ENCODE measurements around the gene NR1H2. TPM values are rescaled to one million over a fixed set of nuclear protein-coding genes. Genes with fewer than 3 reads are reported as not detected.
"Not testable (repeated sequence)": the region's sequence is repeated elsewhere in the genome, so short reads cannot be mapped to it uniquely, and the experiment has no call there.

The NR1H2 gene
- polyA plus RNA-seq (ENCODE audit: insufficient read depth in 1 of 5, insufficient read length in 5 of 5, low replicate concordance in 1 of 5): 10 to 100 TPM; 24.1 to 45.1 (median 30.3) TPM
- long read RNA-seq, donor 1, transcript NR1H2-201 (10 exons, 1,998 nt): major isoform, 19 of 248 reads
- long read RNA-seq, donor 1, partial matches to known transcripts: 186 of 248 reads
- long read RNA-seq, donor 1, other reads (novel, unspliced or antisense): 42 of 248 reads
- long read RNA-seq, donor 2, transcript NR1H2-201 (10 exons, 1,998 nt): major isoform, 8 of 9 reads
- long read RNA-seq, donor 2, partial matches to known transcripts: 0 of 9 reads
- long read RNA-seq, donor 2, other reads (novel, unspliced or antisense): 0 of 9 reads
- long read RNA-seq, donor 3, transcript NR1H2-201 (10 exons, 1,998 nt): major isoform, 10 of 22 reads
- long read RNA-seq, donor 3, partial matches to known transcripts: 11 of 22 reads
- long read RNA-seq, donor 3, other reads (novel, unspliced or antisense): 0 of 22 reads
- long read RNA-seq, donor 4, transcript NR1H2-201 (10 exons, 1,998 nt): major isoform, 5 of 27 reads
- long read RNA-seq, donor 4, partial matches to known transcripts: 13 of 27 reads
- long read RNA-seq, donor 4, other reads (novel, unspliced or antisense): 8 of 27 reads
- long read RNA-seq, donor 5, transcript NR1H2-201 (10 exons, 1,998 nt): major isoform, 14 of 14 reads
- long read RNA-seq, donor 5, partial matches to known transcripts: 0 of 14 reads
- long read RNA-seq, donor 5, other reads (novel, unspliced or antisense): 0 of 14 reads
- long read RNA-seq, donor 6, transcript NR1H2-201 (10 exons, 1,998 nt): major isoform, 13 of 19 reads
- long read RNA-seq, donor 6, partial matches to known transcripts: 6 of 19 reads
- long read RNA-seq, donor 6, other reads (novel, unspliced or antisense): 0 of 19 reads
- long read RNA-seq, donor 7, transcript NR1H2-201 (10 exons, 1,998 nt): major isoform, 14 of 15 reads
- long read RNA-seq, donor 7, partial matches to known transcripts: 0 of 15 reads
- long read RNA-seq, donor 7, other reads (novel, unspliced or antisense): 0 of 15 reads
- long read RNA-seq, donor 8, transcript NR1H2-201 (10 exons, 1,998 nt): major isoform, 6 of 6 reads
- long read RNA-seq, donor 8, partial matches to known transcripts: 0 of 6 reads
- long read RNA-seq, donor 8, other reads (novel, unspliced or antisense): 0 of 6 reads

DNA sequence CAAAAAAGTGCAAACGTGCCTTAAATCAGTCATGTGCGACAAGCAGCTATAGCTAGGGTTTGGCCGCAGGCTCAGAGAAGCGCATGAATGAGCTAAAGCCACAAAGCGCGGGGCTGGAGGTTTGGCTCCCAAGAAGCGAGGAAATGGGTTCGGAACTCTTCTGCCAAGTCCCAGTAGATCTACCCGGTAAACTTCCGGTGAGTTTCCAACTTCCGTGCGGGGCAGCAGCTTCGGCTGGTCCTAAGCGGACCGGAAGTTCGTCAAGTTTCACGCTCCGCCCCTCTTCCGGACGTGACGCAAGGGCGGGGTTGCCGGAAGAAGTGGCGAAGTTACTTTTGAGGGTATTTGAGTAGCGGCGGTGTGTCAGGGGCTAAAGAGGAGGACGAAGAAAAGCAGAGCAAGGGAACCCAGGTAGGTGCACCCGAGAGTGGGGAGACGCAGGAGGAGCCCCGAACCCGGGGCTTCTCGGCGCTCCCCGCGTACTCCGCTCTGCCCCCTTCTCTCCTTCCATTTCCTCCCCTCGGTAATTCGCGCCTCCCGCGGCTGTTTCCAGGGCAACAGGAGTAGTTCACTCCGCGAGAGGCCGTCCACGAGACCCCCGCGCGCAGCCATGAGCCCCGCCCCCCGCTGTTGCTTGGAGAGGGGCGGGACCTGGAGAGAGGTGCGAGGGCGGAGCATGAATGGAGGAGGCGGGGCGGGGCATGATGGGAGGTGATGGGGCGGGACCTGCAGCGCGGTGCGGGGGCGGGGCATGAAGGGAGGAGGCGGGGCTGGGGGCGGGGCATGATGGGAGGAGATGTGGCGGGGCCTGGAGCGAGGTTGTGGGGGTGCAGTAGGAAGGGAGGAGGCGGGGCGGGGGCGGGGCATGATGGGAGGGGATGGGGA is at the start of gene NR1H2:
TSS of gene NR1H2 (plus strand) at position 292 of the 885 bp plus-strand sequence. CDS start 1,149 bp downstream, outside the sequence.
- peak; percentile 94 to 95 for DNase-seq

DNA sequence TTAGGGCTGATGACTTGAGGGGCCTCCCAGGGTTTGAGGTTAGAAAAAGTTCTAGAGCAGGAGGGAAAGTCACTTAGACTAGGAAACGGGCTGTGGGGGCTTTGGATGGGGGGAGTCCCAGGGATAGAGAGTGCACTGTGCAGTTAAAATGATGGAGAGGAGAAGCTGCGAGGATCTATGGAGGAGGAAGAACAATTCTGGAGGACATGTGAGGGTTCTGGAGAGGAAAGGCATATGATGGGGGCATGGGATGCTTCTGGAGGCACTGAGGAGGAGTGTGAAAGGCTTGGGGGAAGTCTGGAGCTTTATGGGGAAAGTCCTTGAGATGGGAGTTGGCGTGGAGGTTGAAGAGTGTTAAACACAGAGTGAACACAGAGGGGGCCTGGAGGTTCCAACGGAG is 49.2 kb upstream of the NR1H2 start:
- no peak for DNase-seq

DNA sequence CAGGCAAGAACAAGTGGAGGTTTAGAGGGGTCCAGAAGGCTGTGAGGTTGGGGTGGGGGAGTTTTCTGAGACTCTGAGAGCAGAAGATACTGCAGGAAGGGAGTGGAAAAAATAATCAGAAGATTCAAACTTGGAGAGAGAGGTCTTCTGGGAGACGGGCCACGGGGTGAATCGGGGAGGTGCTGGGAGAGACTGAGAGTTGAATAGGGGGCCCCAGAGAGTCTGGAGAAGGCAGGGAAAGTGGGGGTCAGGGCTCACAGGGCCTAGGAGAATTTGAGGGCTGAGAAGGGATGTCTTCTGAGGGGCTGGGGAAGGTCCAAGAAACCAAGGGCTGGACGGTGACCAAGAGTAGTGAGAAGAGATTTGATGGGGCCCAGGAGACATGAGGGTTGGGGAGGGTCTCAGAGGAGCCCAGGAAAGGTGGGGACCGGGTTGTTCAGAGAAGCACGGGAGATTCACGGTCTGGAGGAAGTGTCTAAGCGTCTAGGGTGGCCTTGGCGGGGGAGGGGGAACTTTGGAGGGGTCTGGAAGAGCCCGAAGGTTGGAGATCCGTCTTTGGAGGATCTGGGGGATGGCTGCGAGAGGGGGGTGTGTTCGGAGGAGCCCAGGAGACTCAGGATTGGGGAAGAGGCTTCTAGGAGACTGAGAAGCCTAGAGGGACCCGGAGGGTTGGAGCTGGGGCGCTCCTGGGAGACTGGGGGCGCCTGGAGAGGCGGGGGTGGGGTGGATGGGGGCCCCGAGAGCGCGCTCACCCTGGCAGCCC is 48.6 kb upstream of the NR1H2 start:
- no peak for DNase-seq

DNA sequence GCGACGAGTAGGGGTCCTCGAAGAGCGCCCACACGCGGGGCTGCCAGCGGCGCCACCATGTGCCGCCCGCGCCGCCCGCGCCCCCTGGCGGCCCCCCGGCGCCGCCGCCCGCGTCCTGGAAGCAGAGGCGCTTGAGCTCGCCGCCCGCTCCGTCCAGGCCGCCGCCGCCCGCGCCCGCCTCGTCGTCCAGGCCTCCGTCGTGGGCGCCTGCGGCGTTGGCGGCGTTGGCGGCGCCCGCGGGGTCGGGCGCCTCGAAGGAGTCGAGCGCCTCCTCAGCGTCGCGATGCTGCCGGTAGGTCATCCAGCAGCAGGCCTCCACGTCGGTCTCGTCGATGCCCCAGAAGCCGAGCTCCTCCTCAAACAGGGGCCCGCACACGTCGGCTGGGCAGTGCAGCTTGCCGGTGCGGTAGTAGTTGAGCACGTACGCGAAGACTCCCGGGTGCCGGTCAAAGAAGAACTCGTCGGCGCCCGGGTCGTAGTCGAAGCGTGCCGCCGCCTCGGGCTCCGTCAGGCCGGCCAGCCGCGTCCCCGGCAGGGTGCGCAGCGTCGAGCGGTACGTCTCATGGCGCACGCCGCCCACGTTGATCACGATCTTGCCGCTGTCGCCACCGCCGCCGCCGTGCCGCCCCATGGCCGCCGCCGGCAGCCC is 47.9 kb upstream of the NR1H2 start:
- DNase-seq: no peak

DNA sequence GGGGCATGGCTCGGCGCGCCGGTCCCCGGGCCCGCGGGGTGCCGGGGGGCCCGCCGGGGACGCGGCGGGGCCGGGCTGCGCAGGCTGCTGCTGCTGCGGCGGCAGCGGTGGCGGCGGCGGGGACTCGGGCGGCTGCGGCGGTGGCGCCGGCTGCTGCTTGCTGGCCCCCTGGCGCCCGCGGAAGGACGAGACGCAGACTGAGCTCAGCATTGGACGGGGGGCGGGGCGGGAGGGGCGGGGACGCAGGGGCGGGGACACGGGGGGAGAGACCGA is 47.4 kb upstream of the NR1H2 start:
- no peak for DNase-seq

DNA sequence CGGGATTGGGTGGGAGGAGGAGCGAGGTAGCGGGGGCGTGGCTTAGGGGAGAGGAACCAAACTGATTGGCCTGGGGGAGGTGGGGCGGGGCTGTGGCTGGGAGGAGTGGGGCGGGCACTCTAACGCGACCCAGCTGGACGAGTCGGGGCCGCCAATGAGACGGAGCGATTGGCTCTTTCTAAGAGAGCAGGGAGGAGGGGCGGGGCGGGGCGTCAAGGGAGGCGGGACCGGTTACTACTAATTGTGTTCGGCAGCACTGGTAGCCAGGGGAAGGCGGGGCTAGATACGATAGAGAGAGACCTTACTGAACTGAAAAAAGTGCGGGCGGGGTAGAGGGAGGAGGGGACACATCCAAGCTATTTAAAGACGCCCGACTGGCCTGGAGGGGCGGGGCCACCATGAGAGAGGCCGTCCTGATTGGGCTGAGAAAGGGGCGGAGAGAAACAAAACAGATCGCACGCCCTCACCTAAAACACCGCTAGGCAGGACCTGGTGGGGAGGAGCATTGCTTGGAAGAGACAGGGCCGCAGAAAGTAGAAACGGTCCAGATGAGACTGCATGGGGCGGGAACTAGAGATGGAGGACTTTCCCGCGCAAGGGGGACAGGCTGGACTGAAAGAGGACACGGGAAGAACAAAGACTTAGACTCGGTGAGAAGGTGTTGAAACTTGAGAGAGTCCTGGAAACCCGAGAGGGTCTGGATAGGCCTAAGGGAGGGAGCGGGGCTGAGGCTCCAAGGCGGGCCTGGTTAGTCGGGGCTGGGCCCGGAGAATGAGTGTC is 46.9 kb upstream of the NR1H2 start, which contains the start of gene KCNC3:
TSS of gene KCNC3 (minus strand) at position 232 of the 780 bp plus-strand sequence. CDS start 295 bp downstream, outside the sequence.
- peak; percentile 98 to 99 for DNase-seq

DNA sequence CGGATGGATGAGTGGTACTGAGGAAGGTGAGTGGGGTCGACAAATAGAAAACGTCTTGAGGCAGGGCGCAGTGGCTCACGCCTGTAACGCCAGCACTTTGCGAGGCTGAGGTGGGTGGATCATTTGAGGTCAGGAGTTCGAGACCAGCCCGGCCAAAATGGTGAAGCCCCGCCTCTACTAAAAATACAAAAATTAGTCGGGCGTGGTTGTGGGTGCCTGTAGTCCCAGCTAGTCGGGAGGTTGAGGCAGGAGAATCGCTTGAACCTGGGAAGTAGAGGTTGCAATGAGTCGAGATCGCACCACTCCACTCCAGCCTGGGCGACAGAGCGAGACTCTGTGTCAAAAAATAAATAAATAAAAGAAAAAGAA is 46.3 kb upstream of the NR1H2 start:
- not testable (repeated sequence) for DNase-seq

DNA sequence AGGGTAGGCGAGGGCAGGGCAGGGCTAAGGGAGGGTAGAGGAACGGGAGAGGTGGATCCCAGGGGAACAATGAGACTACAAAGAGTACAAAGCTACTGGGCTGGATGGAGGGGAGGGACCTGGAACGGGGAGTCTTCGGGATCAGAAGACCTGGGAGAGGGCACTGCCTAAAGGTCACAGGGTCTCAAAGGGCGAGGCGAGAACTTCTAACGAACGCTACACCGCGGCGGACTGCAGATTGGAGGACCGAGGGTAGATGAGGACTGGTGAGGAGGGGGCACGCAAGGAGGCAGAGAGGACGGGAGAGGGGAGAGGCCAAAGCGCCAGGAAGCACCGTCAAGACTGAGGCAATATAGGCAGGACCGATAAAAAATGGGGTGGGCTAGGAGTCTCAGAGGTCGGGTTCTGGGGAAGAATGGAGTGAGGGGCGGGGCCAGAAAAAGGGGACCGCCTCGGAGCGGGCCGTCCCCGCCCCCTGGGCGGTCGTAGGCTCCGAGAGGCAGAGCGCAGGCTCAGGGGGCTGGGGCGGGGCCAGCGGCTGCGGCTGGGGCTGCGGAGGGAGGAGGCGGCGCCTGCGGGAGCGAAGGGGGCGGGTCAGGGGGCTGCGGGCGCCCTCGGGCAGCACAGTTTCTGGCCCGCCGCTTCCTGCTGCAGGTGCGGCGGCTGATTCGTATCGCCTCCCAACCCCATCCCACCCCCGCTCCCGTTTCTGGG is 45.7 kb upstream of the NR1H2 start:
- DNase-seq: peak; percentile 84 to 87

DNA sequence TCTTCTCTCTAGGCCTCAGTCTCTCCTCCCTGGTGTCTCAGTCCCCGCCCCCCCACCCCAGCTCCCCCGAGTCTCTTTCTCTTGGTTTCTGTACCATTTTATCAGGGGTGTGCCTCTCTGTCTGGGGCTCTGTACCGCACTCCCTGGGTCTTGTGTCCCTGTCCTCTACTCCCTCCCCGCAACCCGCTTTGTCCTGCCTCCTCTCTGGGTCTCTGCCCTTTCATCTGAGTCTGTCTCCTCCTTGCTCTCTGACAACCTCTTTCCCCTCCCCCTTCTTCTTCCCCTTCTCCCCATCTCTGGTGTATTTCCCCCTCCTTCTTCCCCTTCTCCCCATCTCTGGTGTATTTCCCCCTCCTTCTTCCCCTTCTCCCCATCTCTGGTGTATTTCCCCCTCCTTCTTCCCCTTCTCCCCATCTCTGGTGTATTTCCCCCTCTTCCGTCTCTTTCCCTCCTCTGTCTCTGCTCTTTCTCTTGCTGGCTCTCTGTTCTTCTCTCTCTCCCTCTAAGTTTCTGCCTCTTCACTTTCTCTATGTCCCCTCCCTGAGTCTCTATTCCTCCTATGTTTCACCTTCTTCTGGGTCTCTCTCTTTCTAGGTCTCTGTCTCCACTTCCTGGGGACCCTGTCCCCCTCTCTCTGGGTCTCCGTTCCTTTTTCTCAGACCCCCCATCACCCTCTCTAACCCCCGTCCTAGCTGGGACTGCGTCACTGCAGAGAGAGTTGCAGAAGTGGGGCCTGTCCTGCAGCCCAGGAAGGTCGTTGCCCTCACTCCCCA is 44.9 kb upstream of the NR1H2 start:
- DNase-seq: no peak

DNA sequence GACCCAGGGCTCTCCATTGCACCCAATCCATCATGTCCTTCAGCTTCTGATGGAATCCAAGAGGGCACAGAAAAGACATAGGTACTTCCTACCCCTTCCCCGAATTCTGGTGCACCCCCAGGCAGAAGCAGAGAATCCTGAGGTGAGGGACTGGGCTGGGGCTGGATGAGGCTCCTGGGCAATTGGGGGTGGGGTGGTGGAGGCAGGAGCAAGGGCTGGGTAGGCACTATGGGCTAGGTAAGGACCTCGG is 44.3 kb upstream of the NR1H2 start:
- DNase-seq: no peak

DNA sequence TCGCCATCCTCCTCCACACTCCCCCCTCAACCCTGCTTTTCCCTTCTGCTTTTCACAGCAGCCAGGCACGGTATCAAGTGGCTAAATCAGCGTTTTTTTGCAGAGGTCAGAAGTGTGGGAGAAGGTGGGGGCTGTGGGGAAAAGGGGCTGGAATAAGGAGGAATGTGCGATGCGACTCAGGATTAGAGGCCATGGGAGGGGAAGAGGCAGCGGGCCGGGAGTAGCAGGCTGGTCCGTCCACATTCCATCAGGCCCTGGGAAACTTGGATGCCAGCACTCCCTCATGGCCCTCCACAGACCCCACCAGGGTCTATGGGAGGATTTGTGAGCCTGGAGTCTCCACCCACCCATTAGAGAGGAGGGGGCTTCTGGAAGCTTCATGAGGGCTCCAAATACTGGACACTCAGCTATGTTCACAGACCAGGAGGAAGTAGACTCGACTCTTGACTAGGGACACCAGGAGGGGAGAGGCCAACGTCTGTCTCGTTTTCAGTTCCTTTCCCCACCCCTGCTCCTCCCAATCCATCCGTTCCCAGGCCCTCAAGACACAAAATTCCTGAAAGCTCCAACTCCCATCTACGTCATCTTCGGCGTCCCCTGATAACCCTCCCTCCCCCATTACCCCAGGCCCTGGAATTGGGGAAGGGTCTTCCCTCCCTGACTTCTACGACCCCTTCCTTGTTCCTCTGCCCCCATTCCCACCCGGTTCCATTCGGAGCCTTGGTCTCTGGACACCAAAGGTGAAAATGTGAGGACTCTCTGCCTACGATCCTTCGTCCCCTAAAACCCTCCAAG is 43.8 kb upstream of the NR1H2 start:
- DNase-seq: peak; percentile 53 to 65

DNA sequence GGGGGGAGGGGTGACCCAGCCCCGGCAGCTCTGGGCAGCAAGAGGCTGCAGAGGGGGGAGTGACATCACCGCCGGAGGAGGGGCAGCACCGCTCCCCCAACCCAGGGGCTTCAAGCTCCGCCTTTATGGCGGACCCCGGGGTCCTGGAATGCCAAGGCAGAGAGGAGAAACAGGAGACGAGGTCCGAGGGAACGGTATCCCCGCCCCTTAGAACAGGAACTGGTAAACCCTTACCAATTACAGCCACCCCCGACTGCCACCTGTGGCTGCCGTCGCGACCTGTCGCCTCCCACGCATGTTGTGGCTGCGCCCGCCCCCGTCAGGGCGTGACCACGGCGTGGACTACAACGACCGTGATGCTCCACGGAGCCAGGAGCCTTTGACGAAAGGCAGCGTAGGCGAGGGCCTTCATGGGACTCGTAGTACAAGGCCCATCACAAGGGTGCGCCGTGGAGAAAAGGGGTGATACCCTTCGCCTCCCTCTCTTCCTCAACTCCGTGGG is 43.0 kb upstream of the NR1H2 start:
- DNase-seq: peak; percentile 89 to 92

DNA sequence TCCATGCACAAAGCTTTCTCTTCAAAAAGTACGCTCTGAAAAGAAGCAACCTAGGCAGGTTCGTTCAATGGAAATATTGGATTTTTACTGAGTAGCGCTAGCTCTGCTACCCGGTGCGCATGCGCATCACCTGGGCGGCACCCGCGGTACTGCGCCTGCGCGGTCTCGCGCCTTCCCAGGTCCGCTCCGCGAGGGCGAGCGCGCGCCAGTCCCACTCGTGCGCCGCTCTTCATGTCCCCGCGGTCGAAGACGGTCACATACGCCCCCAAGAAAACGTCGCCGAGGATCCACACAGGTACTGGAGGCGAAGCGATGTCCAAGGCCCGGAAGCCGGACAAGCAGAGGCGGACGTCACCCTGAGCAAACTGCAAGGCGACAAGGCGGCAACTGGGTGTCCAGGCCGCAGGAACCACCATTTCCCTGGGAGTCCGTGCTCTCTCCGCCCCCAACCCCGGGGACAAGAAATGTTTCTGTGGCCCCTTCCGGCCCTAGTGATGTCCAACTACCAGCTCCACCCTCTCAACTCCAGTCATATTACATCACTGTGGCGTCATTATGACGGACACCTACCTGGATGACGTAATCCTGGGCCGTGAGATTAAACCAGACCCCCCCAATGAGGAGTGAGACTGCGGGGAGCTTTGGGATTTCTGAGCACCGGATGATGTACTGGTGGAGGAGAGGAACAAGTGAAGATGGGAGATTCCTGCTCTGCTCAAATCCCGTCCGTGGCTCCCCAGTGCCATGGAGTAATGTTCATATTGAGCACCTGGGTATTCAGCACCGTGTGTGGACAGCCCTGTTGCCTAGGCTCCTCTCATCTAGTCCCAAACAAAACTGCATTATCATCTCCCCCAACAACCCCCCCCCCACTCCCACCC is 42.3 kb upstream of the NR1H2 start:
- DNase-seq: peak; percentile 90 to 93

DNA sequence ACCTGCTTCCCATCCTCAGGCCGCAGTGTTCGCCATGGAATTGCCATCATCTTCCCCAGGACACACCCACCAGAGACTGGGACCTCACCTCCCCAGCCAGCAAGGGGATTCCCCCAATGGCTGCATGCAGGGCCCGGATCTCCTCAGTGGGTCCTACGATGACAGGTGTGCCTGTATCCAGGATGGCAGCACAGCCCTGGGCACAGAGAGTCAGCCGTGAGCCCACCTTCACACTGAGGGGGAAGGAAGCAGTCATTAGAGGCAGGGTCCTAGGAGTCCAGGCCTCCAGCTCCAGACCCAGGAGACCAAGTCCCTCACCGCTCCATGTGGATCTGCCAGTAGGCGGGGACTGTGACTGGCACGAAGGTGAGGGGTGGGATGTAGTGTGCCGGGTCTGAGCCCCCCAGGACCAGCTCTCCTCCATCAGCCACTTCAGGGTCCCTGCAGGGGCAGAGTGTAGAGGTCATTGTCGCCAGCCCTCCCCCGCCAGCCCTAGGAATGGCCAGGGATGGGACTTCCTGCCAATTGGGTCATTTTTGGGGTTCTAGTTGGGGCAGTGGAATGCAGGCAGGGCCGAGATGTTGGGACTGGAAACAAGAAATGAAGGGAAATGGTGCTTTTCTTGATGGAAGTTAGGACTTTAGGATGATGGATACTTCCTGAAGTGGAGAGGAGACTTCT is 41.4 kb upstream of the NR1H2 start:
- no peak for DNase-seq

DNA sequence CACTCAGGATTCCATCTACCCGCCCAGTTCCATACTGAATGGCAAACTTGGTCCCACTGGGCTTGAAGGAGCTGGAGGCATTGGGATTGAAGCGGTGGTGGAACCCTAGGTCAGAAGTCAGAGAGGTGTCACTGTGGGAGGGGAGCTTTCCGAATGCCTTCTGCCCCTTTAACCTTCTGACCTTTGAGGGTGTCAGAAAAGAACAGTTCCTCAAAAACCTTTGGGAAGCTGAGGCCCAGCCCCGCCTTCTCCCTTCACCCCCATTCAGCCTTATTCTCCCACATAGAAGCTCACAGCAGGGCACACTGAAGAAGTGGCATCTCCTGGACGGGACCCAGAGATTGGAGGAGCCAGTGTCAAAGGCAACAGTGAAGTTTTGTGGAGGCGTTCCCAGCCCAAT is 39.2 kb upstream of the NR1H2 start:
- DNase-seq: not testable (repeated sequence)

Measured in right lung (tissue), 10 donors.